ENCODE measurements around the gene GALNT13. TPM values are rescaled to one million over a fixed set of nuclear protein-coding genes. Genes with fewer than 3 reads are reported as not detected.

Gene GALNT13
- total RNA-seq, 4 donors from 2014 or later = 0.16 to 11.9 (median 1.3) TPM

GRCh38 chr2:154324601-154325000, 452.9 kb downstream of the GALNT13 start:
- H3K27me3 ChIP-seq = no peaks in the 10 kb centered on the region
- H3K36me3 ChIP-seq = no peaks in the 10 kb centered on the region
- H3K27ac ChIP-seq = no peak overlapping the region
- 77 to 79% methylated on average over 2 of the region's 2 CpGs for WGBS, 2 donors (ENCODE audit: low coverage in 1 of 2)
- no peak for ATAC-seq
- H3K9me3 ChIP-seq = no peaks in the 10 kb centered on the region
- H3K4me1 ChIP-seq = no peaks in the 10 kb centered on the region
- TF ChIP-seq POLR2AphosphoS5 (IDR thresholded peaks at IDR 0.05) (no peak), POLR2A (IDR thresholded peaks at IDR 0.05) (no peak), CTCF (IDR thresholded peaks at IDR 0.05) (no peak), EP300 (IDR thresholded peaks at IDR 0.05) (no peak)
- no peak overlapping the region for H3K4me3 ChIP-seq

DNA sequence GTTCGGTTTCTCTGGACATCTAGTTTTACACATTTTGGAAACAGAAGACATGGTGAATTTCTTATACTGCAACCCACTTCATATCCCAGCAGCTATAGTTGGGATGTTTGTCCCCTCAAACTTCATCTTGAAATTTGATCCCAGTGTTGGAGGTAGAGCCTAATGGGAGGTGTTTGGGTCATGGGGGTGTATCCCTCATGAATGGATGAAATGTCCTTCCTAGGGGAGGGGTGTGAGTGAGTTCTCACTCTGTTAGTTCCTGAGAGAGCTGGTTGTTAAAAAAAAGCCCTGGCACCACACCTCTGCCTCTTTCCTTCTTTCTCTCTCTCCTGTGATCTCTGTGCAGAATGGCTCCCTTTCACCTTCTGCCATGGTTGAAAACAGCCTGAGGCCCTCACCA, 457.8 kb downstream of the GALNT13 start:
- no peaks in the 10 kb centered on the region for H3K27me3 ChIP-seq
- H3K27ac ChIP-seq = no peak overlapping the region
- no peaks in the 10 kb centered on the region for H3K36me3 ChIP-seq
- no peak overlapping the region for H3K4me3 ChIP-seq
- whole genome bisulfite sequencing, 2 donors (ENCODE audit: low coverage in 1 of 2) = 100% methylated on average over 1 of the region's 1 CpG; no CpG with 5 or more reads in 1 of the 2 donors
- H3K9me3 ChIP-seq = no peaks in the 10 kb centered on the region
- TF ChIP-seq POLR2AphosphoS5 (IDR thresholded peaks at IDR 0.05) (no peak), CTCF (IDR thresholded peaks at IDR 0.05) (no peak), POLR2A (IDR thresholded peaks at IDR 0.05) (no peak), EP300 (IDR thresholded peaks at IDR 0.05) (no peak)
- H3K4me1 ChIP-seq = no peaks in the 10 kb centered on the region
- no peak for ATAC-seq

GRCh38 chr2:154331784-154332183, 460.1 kb downstream of the GALNT13 start:
- WGBS, 2 donors (ENCODE audit: low coverage in 1 of 2) = 29 to 38% methylated on average over 1 of the region's 1 CpG
- Histone ChIP-seq H3K27ac (no peak overlapping the region), H3K4me3 (no peak overlapping the region), H3K27me3 (no peaks in the 10 kb centered on the region), H3K36me3 (no peaks in the 10 kb centered on the region), H3K9me3 (no peaks in the 10 kb centered on the region), H3K4me1 (no peaks in the 10 kb centered on the region)
- TF ChIP-seq CTCF (IDR thresholded peaks at IDR 0.05) (no peak), EP300 (IDR thresholded peaks at IDR 0.05) (no peak), POLR2AphosphoS5 (IDR thresholded peaks at IDR 0.05) (no peak), POLR2A (IDR thresholded peaks at IDR 0.05) (no peak)
- ATAC-seq = no peak

DNA sequence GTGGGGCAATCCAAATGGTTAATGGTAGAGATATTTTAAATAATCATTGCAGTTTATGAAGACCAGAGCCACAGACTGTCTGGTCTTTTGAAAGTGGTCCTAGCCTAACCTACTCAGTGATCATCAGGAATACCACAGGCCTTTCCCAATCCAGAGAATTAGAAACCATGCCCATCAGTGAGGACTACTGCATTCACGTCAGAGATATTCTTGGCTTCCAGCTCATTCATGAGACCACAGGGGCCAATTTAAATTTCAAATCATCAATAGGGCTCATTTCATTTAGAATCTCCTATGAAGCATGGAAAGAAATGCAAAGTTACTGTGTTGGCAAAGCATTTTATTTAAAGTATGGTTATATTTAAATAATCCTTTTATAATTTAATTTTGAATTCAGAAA, 464.5 kb downstream of the GALNT13 start:
- ATAC-seq = no peak
- TF ChIP-seq EP300 (IDR thresholded peaks at IDR 0.05) = no peak
- TF ChIP-seq POLR2AphosphoS5 (IDR thresholded peaks at IDR 0.05) = no peak
- TF ChIP-seq CTCF (IDR thresholded peaks at IDR 0.05) = no peak
- no peak for TF ChIP-seq POLR2A (IDR thresholded peaks at IDR 0.05)
- Histone ChIP-seq H3K9me3 (no peaks in the 10 kb centered on the region), H3K27ac (no peak overlapping the region), H3K27me3 (no peaks in the 10 kb centered on the region), H3K4me3 (no peak overlapping the region), H3K4me1 (no peaks in the 10 kb centered on the region), H3K36me3 (no peaks in the 10 kb centered on the region)
- 86% methylated on average over 1 of the region's 1 CpG for WGBS, 2 donors (ENCODE audit: low coverage in 1 of 2)

- no peaks in the 10 kb centered on the region for H3K4me1 ChIP-seq
- H3K27me3 ChIP-seq = no peaks in the 10 kb centered on the region
- H3K27ac ChIP-seq = no peak overlapping the region
- H3K36me3 ChIP-seq = no peaks in the 10 kb centered on the region
- TF ChIP-seq POLR2A (IDR thresholded peaks at IDR 0.05) (no peak), POLR2AphosphoS5 (IDR thresholded peaks at IDR 0.05) (no peak), CTCF (IDR thresholded peaks at IDR 0.05) (no peak), EP300 (IDR thresholded peaks at IDR 0.05) (no peak)
- H3K9me3 ChIP-seq = no peaks in the 10 kb centered on the region
- 75 to 77% methylated on average over 2 of the region's 3 CpGs for WGBS, 2 donors (ENCODE audit: low coverage in 1 of 2)
- ATAC-seq = no peak
- no peak overlapping the region for H3K4me3 ChIP-seq
Measured at GRCh38 chr2:154338352-154338967, 466.7 kb downstream of the GALNT13 start.

Measured in gastroesophageal sphincter (tissue), 4 donors.